Adrenal gland (tissue), 5 donors: ENCODE results near the gene DDX18.
"Not testable (repeated sequence)": the region's sequence is repeated elsewhere in the genome, so short reads cannot be mapped to it uniquely, and the experiment has no call there.

ENCODE experiments used
- POLR2A ChIP-seq, 2 donors: fragments of 450-650 bp; IDR thresholded peaks; one replicate each; pipeline ENCODE4 v1.6.1; 2017; ENCODE audit warnings: antibody characterized with exemption in 2 of 2, mild to moderate bottlenecking in 2 of 2, moderate library complexity in 1 of 2
- TF ChIP-seq, protein P1 (sequence below), 6 experiments: fragments of 450-650 bp in 4 of 6; fragments of 200-600 bp in 2 of 6; sonication (generic) in 1 of 6; IDR thresholded peaks; 1 replicate in 5 of 6; 2 replicates in 1 of 6; pipeline versions ENCODE4 v1.5.1 to v1.8.0; 2016 to 2021; ENCODE audit warnings: antibody characterized with exemption in 6 of 6, mild to moderate bottlenecking in 2 of 6, moderate library complexity in 1 of 6
- donor health status: DM: no; HTN: no; CAD: no.

GRCh38 chr2:117803644-117804325 is 10.7 kb upstream of the DDX18 start:
- TF ChIP-seq, protein P1, sequence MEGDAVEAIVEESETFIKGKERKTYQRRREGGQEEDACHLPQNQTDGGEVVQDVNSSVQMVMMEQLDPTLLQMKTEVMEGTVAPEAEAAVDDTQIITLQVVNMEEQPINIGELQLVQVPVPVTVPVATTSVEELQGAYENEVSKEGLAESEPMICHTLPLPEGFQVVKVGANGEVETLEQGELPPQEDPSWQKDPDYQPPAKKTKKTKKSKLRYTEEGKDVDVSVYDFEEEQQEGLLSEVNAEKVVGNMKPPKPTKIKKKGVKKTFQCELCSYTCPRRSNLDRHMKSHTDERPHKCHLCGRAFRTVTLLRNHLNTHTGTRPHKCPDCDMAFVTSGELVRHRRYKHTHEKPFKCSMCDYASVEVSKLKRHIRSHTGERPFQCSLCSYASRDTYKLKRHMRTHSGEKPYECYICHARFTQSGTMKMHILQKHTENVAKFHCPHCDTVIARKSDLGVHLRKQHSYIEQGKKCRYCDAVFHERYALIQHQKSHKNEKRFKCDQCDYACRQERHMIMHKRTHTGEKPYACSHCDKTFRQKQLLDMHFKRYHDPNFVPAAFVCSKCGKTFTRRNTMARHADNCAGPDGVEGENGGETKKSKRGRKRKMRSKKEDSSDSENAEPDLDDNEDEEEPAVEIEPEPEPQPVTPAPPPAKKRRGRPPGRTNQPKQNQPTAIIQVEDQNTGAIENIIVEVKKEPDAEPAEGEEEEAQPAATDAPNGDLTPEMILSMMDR (IDR thresholded peaks at IDR 0.05): not testable (repeated sequence)
- TF ChIP-seq POLR2A (IDR thresholded peaks at IDR 0.05): not testable (repeated sequence)
